Mesenchymal stem cell (in vitro differentiated cells and primary cell): ENCODE measurements around the gene SIPA1L3.
"Not testable (repeated sequence)": the region's sequence is repeated elsewhere in the genome, so short reads cannot be mapped to it uniquely, and the experiment has no call there.

Experiments used
- DNase-seq: peaks from one replicate; pipeline ENCODE4 v3.0.0-alpha.2; 2013
- H2AFZ ChIP-seq: one replicate; pipeline ENCODE4 v1.6.1; 2013; ENCODE audit warnings: low read depth, mild to moderate bottlenecking, control low read depth, inconsistent platforms, low read length, moderate library complexity
- H2AK5ac ChIP-seq: 2 replicates; pipeline ENCODE4 v1.6.1; 2013; ENCODE audit warnings: low read length, moderate library complexity, mild to moderate bottlenecking, inconsistent platforms; ENCODE audit not compliant: severe bottlenecking
- H2BK120ac ChIP-seq: one replicate; pipeline ENCODE4 v1.6.1; 2013; ENCODE audit warnings: low read depth, mild to moderate bottlenecking, inconsistent platforms, low read length, moderate library complexity
- H2BK12ac ChIP-seq, 2 experiments: one replicate each; pipeline ENCODE4 v1.6.1; 2013; ENCODE audit warnings: inconsistent platforms in 2 of 2, low read length in 2 of 2, mild to moderate bottlenecking in 2 of 2, moderate library complexity in 2 of 2, control low read depth in 1 of 2
- H2BK15ac ChIP-seq: one replicate; pipeline ENCODE4 v1.6.1; 2013; ENCODE audit warnings: mild to moderate bottlenecking, low read depth, inconsistent platforms; ENCODE audit not compliant: poor library complexity, severe bottlenecking
- H2BK5ac ChIP-seq: 2 replicates; pipeline ENCODE4 v1.6.1; 2013; ENCODE audit warnings: low read depth, mild to moderate bottlenecking, low read length, control low read depth, inconsistent platforms; ENCODE audit not compliant: poor library complexity, severe bottlenecking
- H3K14ac ChIP-seq, 2 experiments: one replicate each; pipeline ENCODE4 v1.6.1; 2013; ENCODE audit warnings: inconsistent platforms in 2 of 2, low read length in 2 of 2, control low read depth in 1 of 2, mild to moderate bottlenecking in 1 of 2, moderate library complexity in 1 of 2
- H3K18ac ChIP-seq, 2 experiments: one replicate each; pipeline ENCODE4 v1.6.1; 2013; ENCODE audit warnings: inconsistent platforms in 2 of 2, low read length in 2 of 2, control low read depth in 1 of 2, low read depth in 1 of 2, mild to moderate bottlenecking in 1 of 2
- H3K23ac ChIP-seq, 2 experiments: one replicate each; pipeline ENCODE4 v1.6.1; 2013; ENCODE audit warnings: inconsistent platforms in 2 of 2, low read length in 2 of 2, mild to moderate bottlenecking in 2 of 2, moderate library complexity in 2 of 2, control low read depth in 1 of 2
- H3K27ac ChIP-seq: 2 replicates; pipeline ENCODE4 v1.5.1; 2013; ENCODE audit warnings: mild to moderate bottlenecking, moderate library complexity, low read length, control low read depth, inconsistent platforms; ENCODE audit not compliant: poor library complexity, severe bottlenecking
- H3K27me3 ChIP-seq, 2 experiments: 2 replicates each; pipeline versions ENCODE4 v1.6.1 to v1.7.0; 2013; ENCODE audit warnings: low read length in 2 of 2, mild to moderate bottlenecking in 2 of 2, moderate library complexity in 2 of 2, control low read depth in 1 of 2, inconsistent platforms in 1 of 2; ENCODE audit not compliant: control insufficient read depth in 1 of 2, insufficient read depth in 1 of 2
- H3K36me3 ChIP-seq, 2 experiments: 2 replicates each; pipeline versions ENCODE4 v1.6.1 to v1.7.0; 2013; ENCODE audit warnings: low read length in 2 of 2, control low read depth in 1 of 2, inconsistent platforms in 1 of 2, low read depth in 1 of 2, mild to moderate bottlenecking in 1 of 2; ENCODE audit not compliant: insufficient read depth in 2 of 2, control insufficient read depth in 1 of 2
- H3K4ac ChIP-seq, 2 experiments: one replicate each; pipeline ENCODE4 v1.6.1; 2013; ENCODE audit warnings: inconsistent platforms in 2 of 2, low read length in 2 of 2, mild to moderate bottlenecking in 2 of 2, moderate library complexity in 2 of 2, control low read depth in 1 of 2, low read depth in 1 of 2
- H3K4me1 ChIP-seq: 2 replicates; pipeline ENCODE4 v1.6.1; 2013; ENCODE audit warnings: low read depth, low read length, control low read depth; ENCODE audit not compliant: control insufficient read depth, insufficient read depth
- H3K4me2 ChIP-seq: 2 replicates; pipeline ENCODE4 v1.6.1; 2013; ENCODE audit warnings: low read length, mild to moderate bottlenecking, inconsistent platforms; ENCODE audit not compliant: poor library complexity, severe bottlenecking
- H3K4me3 ChIP-seq, 2 experiments: 2 replicates each; pipeline versions ENCODE4 v1.5.1 to v1.7.0; 2013; ENCODE audit warnings: low read length in 2 of 2, mild to moderate bottlenecking in 2 of 2, control low read depth in 1 of 2, low read depth in 1 of 2; ENCODE audit not compliant: insufficient read depth in 1 of 2
- H3K79me1 ChIP-seq: replicated peaks from 2 replicates; pipeline ENCODE4 v1.6.1; 2013; ENCODE audit warnings: mild to moderate bottlenecking, control low read depth, low read length, inconsistent platforms; ENCODE audit not compliant: poor library complexity, severe bottlenecking
- H3K9ac ChIP-seq: 2 replicates; pipeline ENCODE4 v1.7.0; 2013; ENCODE audit warnings: mild to moderate bottlenecking, low read length, moderate library complexity
- H3K9me3 ChIP-seq: 2 replicates; pipeline ENCODE4 v1.7.0; 2013; ENCODE audit warnings: mild to moderate bottlenecking, low read length; ENCODE audit not compliant: control insufficient read depth
- H4K8ac ChIP-seq: one replicate; pipeline ENCODE4 v1.6.1; 2013; ENCODE audit warnings: inconsistent platforms, mild to moderate bottlenecking, low read length, moderate library complexity
- H4K91ac ChIP-seq: one replicate; pipeline ENCODE4 v1.6.1; 2013; ENCODE audit warnings: mild to moderate bottlenecking, low read length, inconsistent platforms
- WGBS: methylation state at CpG from one replicate; pipeline ENCODE4 v1.1.7; 2013; ENCODE audit warnings: mixed read lengths; 5-methylcytosine and 5-hydroxymethylcytosine counted together

SIPA1L3 gene

GRCh38 chr19:38224014-38224862 is 317.2 kb downstream of the SIPA1L3 start, which contains the start of gene DPF1:
TSS of gene DPF1 (minus strand) at chr19:38224222. CDS start at chr19:38224142, 80 bp downstream.
- H3K9ac ChIP-seq: peak within 1 kb of the TSS; percentile 54

GRCh38 chr19:38224863-38225218 is 317.8 kb downstream of the SIPA1L3 start:
- DNase-seq, H2BK12ac ChIP-seq, H3K27ac ChIP-seq, H2AFZ ChIP-seq, H2AK5ac ChIP-seq, H2BK5ac ChIP-seq, H3K9me3 ChIP-seq, H2BK15ac ChIP-seq, H4K91ac ChIP-seq, H3K14ac ChIP-seq, H3K4me2 ChIP-seq, H3K23ac ChIP-seq, H3K9ac ChIP-seq, H2BK120ac ChIP-seq, H3K79me1 ChIP-seq, H3K36me3 ChIP-seq, H3K4me3 ChIP-seq, H3K18ac ChIP-seq, H4K8ac ChIP-seq, H3K4ac ChIP-seq: not testable (repeated sequence)
- WGBS: 100% methylated on average over 2 of the region's 6 CpGs
- Histone ChIP-seq H3K27me3 (peaks cover 16 to 36% of the 10 kb centered on the region in 2 experiments), H3K4me1 (peaks cover 29% of the 10 kb centered on the region)

More at GRCh38 chr19:38224014-38224862, 317.2 kb downstream of the SIPA1L3 start, which contains the start of gene DPF1:
- Histone ChIP-seq H3K27me3 (peaks cover 16 to 36% of the 10 kb centered on the region in 2 experiments), H3K79me1 (no peaks in the 10 kb centered on the region), H3K14ac (peak within 1 kb of the TSS in 1 of 2 experiments; percentile 86), H2AFZ (peak within 1 kb of the TSS; percentile 91), H3K4me3 (peak within 1 kb of the TSS; percentile 77 to 78), H2BK12ac (peak within 1 kb of the TSS in 1 of 2 experiments; percentile 87), H4K91ac (no peak within 1 kb of the TSS), H2BK5ac (no peak within 1 kb of the TSS), H3K36me3 (no peaks in the 10 kb centered on the region), H3K23ac (no peak within 1 kb of the TSS), H3K4me2 (peak within 1 kb of the TSS; percentile 93), H3K4me1 (peaks cover 26% of the 10 kb centered on the region), H2AK5ac (no peak within 1 kb of the TSS), H2BK15ac (no peak within 1 kb of the TSS), H4K8ac (peak within 1 kb of the TSS; percentile 73), H2BK120ac (no peak within 1 kb of the TSS), H3K18ac (peak within 1 kb of the TSS; percentile 11 to 80), H3K9me3 (no peaks in the 10 kb centered on the region), H3K27ac (no peak within 1 kb of the TSS), H3K4ac (no peak within 1 kb of the TSS)
- DNase-seq: peak; percentile 78
- WGBS: 4% methylated on average over 34 of the region's 61 CpGs

GRCh38 chr19:38227287-38228004 is 320.4 kb downstream of the SIPA1L3 start:
- H2BK15ac ChIP-seq: no peak overlapping the region
- no peak overlapping the region for H3K4ac ChIP-seq
- H3K23ac ChIP-seq: no peak overlapping the region
- no peaks in the 10 kb centered on the region for H3K9me3 ChIP-seq
- H3K18ac ChIP-seq: no peak overlapping the region
- 58% methylated on average over 11 of the region's 11 CpGs for whole genome bisulfite sequencing
- no peak overlapping the region for H3K4me2 ChIP-seq
- no peak overlapping the region for H2AFZ ChIP-seq
- H3K36me3 ChIP-seq: no peaks in the 10 kb centered on the region
- no peak overlapping the region for H3K27ac ChIP-seq
- H3K79me1 ChIP-seq: no peaks in the 10 kb centered on the region
- no peak overlapping the region for H2BK5ac ChIP-seq
- H2BK12ac ChIP-seq: no peak overlapping the region
- no peak overlapping the region for H2BK120ac ChIP-seq
- DNase-seq: no peak
- H4K91ac ChIP-seq: no peak overlapping the region
- H3K14ac ChIP-seq: peak overlapping the region in 1 of 2 experiments; percentile 77
- no peak overlapping the region for H4K8ac ChIP-seq
- no peak overlapping the region for H3K9ac ChIP-seq
- H3K27me3 ChIP-seq: peaks cover 21 to 52% of the 10 kb centered on the region in 2 experiments
- H3K4me3 ChIP-seq: no peak overlapping the region
- peaks cover 28% of the 10 kb centered on the region for H3K4me1 ChIP-seq
- H2AK5ac ChIP-seq: no peak overlapping the region

- DNase-seq: no peak
- Histone ChIP-seq H3K4me1 (peaks cover 26% of the 10 kb centered on the region), H3K36me3 (no peaks in the 10 kb centered on the region), H3K18ac (peak overlapping the region in 1 of 2 experiments; percentile 30), H3K4ac (no peak overlapping the region), H2AK5ac (no peak overlapping the region), H3K27ac (no peak overlapping the region), H3K14ac (peak overlapping the region in 1 of 2 experiments; percentile 77), H3K9me3 (no peaks in the 10 kb centered on the region), H2BK15ac (no peak overlapping the region), H2BK5ac (no peak overlapping the region), H3K23ac (peak overlapping the region in 1 of 2 experiments; percentile 88), H3K9ac (no peak overlapping the region), H4K91ac (no peak overlapping the region), H2BK12ac (peak overlapping the region in 1 of 2 experiments; percentile 42), H3K79me1 (no peaks in the 10 kb centered on the region), H2AFZ (no peak overlapping the region), H2BK120ac (no peak overlapping the region), H3K4me2 (no peak overlapping the region), H3K27me3 (peaks cover 21 to 53% of the 10 kb centered on the region in 2 experiments), H4K8ac (no peak overlapping the region), H3K4me3 (no peak overlapping the region)
- 10% methylated on average over 8 of the region's 16 CpGs for WGBS
Observed at GRCh38 chr19:38228005-38228377, 321.0 kb downstream of the SIPA1L3 start.
